Measurements from ENCODE around the gene SPEG.
"Not testable (repeated sequence)": the region's sequence is repeated elsewhere in the genome, so short reads cannot be mapped to it uniquely, and the experiment has no call there.

SPEG gene

DNA sequence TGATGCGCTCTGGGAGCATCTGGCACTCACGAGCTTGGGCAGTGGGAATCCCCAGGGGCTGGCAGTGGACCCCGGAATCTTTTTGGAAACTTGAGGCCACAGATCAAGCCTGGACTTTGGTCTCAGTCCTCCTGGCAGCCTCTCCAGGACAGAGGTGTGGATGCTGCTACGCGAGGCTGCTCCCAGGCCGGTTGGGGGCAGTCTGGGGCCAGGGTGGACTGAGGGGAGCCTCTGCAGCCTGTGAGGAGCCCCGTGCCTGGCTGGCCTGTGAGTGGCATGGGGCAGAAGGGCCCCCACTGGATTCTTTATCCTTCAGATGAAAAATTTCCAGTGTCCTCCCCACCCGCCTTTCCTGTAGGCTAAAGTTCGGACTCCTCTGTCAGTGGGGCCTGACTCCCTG lies 29.2 kb upstream of the SPEG start:
- no peak for FAIRE-seq

DNA sequence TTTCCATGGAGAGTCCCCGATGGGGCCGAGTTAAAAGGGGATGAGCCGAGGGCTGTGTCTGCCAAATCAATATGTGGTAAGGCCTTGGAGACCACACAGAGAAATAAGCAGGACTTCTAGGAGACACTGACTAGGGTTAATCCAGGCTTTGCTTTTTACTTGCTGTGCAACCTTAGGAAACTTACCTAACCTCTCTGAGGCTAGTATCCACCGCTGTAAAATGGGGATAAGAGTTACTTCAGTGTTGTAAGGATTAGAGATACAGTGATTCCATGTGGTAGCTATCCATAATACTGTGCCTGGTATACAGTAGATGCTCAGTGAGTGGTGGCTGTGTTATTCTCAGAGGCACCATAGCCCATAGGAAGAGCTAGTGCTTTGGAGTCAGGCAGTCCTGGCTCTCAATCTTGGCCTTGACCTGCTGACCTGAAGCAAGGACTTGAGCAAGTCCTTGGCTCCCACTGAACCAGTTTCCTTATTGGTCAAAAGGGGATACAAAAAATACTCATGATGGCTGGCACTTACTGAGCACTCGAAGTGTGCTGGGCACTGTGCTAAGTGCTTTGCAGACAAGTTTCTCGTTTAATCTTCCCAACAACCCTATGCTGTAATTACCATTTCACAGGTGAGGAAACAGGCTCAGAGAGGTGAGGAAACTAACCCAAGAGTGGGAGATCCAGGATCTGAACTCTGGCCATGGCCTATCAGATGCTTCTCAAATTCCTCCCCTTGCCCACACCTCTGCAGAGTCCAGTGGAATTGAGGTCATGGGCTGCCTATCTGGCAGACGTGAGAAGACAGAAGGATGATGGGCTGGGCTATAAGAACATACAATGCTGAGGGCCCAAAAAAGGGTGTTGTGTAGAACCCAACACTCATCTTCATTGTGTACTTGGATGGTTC lies 28.4 kb upstream of the SPEG start:
- FAIRE-seq: no peak

DNA sequence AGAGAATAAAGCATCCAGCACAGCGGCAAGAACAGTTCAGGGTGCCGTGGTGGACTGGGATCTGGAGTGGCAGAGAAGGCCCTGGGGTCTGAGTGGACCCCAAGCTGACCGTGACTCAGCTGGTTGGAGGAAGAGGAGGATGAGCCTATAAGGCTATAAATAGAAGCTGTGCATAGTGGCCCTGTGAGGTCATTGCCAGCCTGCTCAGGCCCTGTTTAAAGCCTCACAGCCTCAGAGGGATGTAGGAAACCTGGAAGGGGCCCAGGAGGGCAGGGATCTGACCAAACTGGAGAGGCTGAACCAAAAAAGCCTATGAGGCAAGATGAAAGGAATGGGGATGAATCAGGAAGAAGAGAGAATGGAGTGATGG lies 27.8 kb upstream of the SPEG start:
- FAIRE-seq: no peak

DNA sequence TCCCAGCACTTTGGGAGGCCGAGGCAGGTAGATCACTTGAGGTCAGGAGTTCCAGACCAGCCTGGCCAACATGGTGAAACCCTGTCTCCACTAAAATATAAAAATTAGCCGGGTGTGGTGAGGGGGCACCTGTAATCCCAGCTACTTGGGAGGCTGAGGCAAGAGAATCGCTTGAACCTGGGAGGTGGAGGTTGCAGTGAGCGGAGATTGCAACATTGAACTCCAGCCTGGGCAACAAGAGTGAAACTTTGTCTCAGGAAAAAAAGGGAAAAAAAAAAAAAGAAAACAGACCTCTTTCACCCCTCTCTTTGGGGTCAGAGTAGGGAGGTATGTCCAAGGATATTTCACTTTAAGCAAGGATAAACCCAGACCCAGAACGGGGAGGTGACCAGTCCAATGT lies 27.3 kb upstream of the SPEG start:
- not testable (repeated sequence) for FAIRE-seq

DNA sequence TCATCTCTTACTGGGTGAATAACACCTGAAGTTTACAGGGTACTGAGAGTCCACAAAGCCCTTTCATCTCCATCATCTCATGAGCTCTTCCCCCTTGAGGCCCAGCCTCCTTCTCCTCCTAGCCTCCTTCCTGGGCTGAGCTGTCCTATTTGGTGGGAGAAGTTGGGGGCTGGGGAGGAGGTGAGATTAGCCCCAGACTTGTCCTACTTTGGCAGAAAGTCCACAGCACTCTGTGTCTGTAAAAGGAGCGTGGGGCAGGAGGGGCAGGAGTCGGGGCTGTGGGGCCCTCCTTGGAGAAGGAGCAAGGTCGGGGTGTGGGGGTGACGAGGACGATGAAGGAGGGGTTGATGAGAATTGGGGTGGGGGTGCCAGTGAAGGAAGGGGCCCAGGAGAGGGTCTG lies 26.4 kb upstream of the SPEG start:
- FAIRE-seq: no peak

DNA sequence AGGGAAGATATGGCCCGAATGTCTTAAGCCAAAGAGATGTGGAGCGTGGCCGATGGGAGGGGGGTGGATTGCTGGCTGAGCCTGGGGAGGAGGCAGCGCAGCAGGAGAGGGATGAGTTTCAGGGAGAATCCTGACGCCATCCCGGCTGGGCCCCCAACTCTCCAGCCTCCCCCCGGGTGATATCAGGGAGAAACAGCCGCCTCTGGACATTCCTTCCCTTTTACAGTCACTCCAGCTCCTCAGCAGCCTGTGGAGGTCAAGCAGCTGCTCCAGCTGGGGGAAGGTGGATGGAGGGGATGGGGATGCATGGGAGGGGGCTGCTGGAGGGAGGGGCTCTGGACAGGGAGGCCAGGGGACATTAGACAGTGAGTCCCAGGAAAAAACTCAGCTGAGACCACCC lies 26.0 kb upstream of the SPEG start:
- no peak for FAIRE-seq

DNA sequence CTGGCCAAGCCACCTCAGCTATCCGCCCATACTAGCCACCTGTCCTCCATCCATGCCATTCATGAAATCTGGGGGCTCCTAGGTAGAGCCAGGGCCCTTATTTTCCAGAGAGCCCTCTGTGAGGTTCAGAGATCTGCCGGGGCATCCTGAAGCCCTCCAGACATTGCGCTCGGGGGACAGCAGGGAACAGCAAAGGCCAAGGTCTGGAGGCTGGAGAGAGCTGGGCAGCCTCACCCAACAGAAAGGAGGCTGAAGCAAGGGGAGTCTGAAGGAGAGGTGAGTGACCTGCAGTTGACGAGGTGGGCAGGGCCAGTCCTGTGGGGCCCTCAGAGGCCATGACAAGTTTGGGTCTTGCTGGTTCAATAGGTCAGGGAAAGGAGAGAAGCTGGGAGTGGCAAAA lies 25.0 kb upstream of the SPEG start:
- no peak for FAIRE-seq

DNA sequence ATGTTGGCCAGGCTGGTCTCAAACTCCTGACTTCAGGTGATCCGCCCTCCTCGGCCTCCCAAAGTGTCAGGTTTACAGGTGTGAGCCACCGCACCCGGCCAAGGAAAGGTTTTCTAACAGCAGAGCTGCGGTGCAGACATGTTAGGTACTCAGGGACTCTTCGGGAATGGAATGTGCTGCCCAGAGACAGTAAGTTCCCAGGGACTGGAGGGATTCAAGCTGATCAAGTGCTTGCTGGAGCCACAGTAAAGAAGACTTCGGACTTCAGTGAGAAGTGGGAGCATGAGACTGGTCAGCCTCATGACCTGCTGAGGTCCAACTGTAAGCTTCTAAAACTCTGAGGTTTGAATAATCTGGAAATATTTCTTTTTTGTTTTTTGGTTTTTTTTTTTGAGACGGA lies 24.3 kb upstream of the SPEG start:
- FAIRE-seq: no peak

DNA sequence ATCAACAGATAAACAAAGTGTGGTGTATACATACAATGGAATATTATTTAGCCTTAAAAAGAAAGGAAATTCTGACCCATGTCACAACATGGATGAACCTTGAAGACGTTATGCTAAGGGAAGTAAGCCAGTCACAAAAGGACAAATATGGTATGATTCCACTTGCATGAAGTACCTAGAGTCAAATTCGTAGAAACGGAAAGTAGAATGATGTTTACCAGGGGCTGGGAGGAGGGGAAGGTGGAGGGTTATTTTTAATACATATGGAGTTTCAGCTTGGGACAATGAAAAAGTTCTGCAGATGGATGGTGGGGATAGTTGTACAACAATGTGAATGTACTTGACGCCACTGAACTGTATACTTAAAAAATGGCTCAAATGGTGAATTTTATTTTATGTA lies 19.8 kb upstream of the SPEG start:
- FAIRE-seq: no peak

DNA sequence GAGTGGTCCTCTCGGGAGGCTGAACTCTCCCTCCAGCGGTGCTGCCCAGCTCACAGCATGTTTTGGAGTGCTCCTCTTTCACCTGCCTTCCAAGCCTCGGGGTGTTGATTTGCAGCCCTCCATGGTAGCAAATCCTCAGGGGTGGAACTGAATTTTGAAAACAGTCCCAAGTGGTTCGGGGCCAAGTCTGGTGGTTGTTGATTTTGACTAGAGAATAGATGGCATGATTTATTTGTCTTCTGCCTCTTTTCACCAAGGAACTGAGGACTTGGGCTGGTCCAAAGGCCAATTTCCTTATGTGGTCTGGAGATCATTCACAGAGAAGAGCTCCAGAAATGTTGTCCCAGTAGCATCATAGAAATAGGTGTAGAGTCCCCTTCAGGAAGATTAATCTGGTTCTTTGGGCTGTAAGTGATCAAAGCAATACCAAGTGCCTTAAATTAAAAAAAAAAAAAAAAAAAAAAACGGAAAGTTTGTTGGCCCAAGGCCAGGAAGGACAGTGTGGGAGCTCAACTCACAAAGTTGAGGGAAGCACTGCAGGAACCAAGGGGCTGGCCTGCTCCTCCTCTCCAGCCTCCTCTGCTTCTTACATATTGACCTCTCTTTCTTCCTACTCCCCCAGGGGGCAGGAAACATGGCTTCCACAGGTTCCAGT lies 18.9 kb upstream of the SPEG start:
- FAIRE-seq: no peak

DNA sequence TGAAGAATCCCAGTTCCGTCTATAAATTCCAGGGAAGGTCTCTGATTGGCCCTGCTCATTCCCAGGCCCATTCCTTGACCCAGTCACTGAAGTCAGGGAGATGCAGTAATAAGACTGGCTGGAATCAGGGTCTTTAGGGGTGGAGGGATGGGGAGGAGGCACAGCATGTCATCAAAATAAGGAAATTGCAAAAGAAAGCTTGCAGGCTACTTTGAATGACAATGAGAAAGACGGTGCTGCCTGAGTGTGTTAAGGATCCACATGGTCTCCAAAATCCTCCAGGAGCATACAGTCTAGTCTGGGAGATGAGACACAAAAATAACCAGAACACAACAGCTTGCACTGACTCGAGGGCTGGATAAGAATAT lies 18.4 kb upstream of the SPEG start:
- no peak for FAIRE-seq

DNA sequence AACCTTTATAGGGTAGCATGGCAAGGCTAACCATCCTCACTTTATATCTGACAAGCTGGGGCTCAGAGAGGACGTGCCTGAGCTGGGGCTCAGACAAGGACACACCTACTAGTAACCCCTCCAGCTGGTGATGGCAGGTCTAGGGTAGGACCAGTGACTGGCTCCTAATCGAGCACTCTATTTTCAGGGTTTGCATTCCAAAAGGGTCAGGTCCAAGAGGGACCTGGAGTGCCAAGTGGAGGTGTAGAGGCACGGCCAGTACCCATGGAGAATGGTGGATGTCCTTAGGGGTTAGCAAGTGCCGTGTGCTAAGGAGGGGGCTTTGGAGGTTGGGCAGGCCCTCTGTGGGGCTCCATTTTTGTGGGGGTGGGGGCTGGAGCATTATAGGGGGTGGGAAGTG lies 17.7 kb upstream of the SPEG start:
- FAIRE-seq: no peak

DNA sequence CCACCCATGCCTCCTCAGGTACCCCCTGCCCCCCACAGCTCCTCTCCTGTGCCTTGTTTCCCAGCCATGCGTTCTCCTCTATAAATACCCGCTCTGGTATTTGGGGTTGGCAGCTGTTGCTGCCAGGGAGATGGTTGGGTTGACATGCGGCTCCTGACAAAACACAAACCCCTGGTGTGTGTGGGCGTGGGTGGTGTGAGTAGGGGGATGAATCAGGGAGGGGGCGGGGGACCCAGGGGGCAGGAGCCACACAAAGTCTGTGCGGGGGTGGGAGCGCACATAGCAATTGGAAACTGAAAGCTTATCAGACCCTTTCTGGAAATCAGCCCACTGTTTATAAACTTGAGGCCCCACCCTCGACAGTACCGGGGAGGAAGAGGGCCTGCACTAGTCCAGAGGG lies 17.3 kb upstream of the SPEG start:
- FAIRE-seq: no peak

DNA sequence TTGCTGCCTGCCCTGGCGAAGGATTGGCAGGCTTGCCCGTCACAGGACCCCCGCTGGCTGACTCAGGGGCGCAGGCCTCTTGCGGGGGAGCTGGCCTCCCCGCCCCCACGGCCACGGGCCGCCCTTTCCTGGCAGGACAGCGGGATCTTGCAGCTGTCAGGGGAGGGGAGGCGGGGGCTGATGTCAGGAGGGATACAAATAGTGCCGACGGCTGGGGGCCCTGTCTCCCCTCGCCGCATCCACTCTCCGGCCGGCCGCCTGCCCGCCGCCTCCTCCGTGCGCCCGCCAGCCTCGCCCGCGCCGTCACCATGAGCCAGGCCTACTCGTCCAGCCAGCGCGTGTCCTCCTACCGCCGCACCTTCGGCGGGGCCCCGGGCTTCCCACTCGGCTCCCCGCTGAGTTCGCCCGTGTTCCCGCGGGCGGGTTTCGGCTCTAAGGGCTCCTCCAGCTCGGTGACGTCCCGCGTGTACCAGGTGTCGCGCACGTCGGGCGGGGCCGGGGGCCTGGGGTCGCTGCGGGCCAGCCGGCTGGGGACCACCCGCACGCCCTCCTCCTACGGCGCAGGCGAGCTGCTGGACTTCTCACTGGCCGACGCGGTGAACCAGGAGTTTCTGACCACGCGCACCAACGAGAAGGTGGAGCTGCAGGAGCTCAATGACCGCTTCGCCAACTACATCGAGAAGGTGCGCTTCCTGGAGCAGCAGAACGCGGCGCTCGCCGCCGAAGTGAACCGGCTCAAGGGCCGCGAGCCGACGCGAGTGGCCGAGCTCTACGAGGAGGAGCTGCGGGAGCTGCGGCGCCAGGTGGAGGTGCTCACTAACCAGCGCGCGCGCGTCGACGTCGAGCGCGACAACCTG lies 16.3 kb upstream of the SPEG start, which contains the start of gene DES:
DES (plus strand) TSS at position 223 of the 857 bp plus-strand sequence; CDS start at position 309, 86 bp downstream.
- no peak for FAIRE-seq

DNA sequence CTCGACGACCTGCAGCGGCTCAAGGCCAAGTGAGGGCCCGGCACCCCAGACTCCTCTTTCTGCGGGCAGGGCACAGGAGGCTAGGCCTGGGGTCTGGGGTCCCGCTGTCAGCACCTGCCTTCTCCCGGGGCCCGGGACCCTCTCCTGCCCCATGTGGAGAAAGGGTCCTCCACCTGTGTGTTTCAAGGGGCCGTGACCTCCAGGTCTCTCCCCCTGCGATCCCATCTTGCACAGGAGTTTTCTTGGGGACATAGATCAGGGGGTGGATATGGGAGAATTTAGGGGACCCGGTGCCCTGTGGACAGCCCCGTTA lies 15.7 kb upstream of the SPEG start:
- no peak for FAIRE-seq

DNA sequence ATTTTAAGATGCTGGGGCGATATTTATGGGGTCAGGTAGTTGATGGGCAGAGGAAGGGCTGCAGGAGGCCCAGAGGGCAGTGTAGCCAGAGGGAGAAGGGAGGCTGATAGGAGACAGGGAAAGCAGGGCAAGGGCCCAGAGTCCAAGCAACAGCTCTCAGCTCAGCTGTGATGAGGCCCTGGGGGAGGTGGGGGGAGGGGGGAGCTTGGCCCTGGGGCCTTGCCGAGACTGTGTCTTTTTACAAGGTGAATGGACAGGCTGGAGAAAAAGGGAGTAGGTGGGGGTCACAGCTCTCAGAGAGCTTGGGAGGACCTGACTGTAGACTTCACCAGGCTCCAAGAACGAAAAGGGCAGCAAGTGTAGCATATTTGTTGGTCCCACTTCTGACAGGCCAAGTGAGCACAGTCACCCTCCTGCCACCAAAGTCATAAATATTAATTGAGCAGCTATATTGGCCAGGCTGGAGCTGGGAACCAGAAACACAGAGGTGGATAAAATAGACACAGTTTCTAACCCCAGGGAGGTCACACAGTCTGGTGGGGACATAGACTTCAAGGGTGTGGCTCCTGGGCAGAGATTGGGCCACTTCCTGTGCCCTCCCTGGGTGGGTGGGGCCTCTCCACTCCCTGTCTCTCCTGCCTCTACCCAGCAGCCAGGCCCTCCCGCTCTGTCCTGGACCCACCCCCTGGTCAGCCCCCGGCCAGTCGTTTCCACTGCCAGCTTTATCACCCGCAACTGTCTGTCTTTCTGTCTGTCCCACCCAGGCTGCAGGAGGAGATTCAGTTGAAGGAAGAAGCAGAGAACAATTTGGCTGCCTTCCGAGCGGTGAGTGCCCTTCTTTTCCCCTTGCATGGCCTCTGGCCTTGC lies 15.1 kb upstream of the SPEG start:
- no peak for FAIRE-seq

DNA sequence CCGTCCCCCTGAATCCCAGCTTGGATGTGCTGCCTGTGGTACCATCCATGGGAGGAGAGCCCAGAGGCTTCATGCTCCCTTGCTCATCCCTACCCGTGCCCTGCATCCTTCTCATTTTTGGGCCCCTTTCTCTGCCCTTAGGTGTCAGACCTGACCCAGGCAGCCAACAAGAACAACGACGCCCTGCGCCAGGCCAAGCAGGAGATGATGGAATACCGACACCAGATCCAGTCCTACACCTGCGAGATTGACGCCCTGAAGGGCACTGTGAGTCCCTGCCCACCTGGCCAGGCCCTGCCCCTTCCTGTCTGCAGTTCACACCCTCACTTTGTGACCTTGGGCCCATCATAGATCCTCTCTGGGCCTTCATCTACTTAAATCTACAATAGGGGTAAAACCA lies 14.0 kb upstream of the SPEG start:
- FAIRE-seq: no peak

DNA sequence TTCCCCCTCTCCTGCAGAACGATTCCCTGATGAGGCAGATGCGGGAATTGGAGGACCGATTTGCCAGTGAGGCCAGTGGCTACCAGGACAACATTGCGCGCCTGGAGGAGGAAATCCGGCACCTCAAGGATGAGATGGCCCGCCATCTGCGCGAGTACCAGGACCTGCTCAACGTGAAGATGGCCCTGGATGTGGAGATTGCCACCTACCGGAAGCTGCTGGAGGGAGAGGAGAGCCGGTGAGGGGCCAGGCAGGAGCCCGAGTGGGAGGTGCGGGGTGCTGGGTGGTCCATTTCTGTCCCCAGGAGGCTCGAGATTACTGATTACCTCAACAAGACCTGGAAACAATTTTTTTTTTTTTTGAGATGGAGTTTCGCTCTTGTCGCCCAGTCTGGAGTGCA lies 13.3 kb upstream of the SPEG start:
- no peak for FAIRE-seq

DNA sequence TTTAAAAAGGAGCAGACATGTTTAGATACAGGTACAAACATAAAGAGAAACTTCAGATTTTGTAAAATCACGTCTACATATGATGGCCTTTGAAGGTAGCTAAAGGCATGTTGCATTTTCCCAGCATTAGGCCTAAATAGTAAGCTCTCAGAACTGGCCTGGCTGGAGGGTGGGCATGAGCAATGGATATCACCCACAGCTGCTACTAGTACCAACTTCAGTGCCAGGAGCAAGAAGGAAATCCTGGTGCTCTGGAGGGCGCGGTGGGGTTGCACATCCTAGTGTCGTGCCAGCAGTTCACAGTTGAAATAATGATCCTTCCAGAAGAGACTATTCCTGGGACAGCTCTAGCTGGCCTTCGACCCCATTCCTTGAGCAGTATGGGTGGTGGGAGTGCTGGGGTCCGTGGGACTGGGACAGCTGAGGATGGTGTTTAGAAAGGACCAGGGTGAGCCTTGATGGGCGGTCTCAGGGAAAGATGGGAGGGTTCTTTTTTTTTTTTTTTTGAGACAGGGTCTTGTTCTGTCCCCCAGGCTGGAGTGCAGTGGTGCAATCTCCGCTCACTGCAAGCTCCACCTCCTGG lies 11.6 kb upstream of the SPEG start:
- no peak for FAIRE-seq

DNA sequence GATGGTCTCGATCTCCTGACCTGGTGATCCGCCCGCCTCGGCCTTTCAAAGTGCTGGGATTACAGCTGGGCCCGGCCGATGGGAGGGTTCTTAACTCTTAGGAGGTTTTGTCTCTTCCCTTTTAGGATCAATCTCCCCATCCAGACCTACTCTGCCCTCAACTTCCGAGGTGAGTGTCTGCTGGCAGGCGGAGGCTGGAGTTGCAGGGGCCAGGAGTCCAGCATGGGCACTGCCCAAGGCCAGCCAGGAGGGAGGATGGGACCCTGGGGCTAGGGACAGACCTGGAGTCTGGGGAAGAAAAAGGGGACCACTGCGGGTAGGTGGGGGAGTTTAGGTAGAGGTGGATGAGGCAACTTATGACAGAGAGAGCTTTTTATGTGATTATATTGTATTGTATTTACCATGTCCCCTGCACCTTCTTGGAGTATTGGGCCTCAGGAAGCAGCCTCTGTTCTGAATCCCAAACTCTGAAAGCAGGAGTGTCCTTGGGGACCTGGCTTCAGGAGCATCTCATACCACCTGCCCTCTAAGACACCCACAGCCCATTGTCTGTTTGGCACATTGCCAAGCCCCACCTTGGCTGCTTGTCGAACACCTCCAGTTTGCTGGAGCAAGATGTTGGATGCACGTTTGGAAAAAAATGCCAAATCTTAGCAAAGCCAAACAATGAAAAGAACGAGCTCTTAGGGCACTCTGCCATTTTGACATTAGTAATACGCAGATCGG lies 10.8 kb upstream of the SPEG start:
- no peak for FAIRE-seq

DNA sequence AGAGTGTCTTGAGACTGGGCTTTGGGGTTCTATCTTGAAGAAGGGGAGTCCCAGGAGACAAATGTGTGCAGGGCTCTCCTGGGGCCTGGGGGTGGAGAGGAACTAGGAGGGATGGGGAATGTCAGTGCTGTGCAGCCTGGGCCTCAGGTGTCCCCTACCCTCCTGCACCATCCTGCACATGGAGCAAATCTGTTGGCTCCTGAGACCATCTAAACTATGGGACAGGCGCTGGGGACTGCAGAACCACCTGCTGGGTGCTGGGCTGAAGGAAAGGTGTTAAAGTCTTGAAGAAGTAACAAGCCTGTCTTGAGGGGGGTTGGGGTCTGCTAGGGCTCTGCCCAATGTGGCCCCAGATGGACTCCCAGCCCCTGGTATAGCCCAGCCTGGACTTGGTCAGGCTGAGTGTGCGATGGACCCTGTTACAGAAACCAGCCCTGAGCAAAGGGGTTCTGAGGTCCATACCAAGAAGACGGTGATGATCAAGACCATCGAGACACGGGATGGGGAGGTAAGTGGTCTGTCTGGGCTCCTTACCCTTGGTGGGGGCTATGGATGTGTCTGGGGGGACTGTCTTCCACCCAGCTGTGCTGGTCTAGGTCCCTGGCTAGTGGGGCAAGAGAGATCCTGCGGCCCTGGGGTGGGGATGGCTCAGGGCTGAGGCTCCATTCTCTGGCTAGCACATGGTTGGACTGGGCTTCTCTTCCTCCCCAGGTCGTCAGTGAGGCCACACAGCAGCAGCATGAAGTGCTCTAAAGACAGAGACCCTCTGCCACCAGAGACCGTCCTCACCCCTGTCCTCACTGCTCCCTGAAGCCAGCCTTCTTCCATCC lies 9.2 kb upstream of the SPEG start:
- FAIRE-seq: no peak
